GM12873 (cell line): ENCODE results near the gene AQP1.

Experiments
- CTCF ChIP-seq: IDR thresholded peaks from 2 replicates; pipeline ENCODE4 v1.5.1; 2012; ENCODE audit warnings: low read depth, mild to moderate bottlenecking, moderate library complexity, low read length, control low read depth; ENCODE audit not compliant: insufficient read depth; ENCODE audit errors: missing control alignments

Gene AQP1

GRCh38 chr7:30911561-30911969 lies at the start of gene AQP1:
TSS of gene AQP1 (plus strand) at chr7:30911853. CDS start at chr7:30911910, 57 bp downstream.
- TF ChIP-seq CTCF = no peak

GRCh38 chr7:30862995-30863705 lies 48.5 kb upstream of the AQP1 start:
- no peak for TF ChIP-seq CTCF

GRCh38 chr7:30863706-30864035 lies 48.0 kb upstream of the AQP1 start:
- TF ChIP-seq CTCF = no peak

GRCh38 chr7:30864101-30864500 lies 47.6 kb upstream of the AQP1 start:
- no peak for TF ChIP-seq CTCF

GRCh38 chr7:30865076-30865475 lies 46.6 kb upstream of the AQP1 start:
- TF ChIP-seq CTCF = no peak

GRCh38 chr7:30865821-30866220 lies 45.8 kb upstream of the AQP1 start:
- TF ChIP-seq CTCF = no peak

GRCh38 chr7:30866939-30867338 lies 44.7 kb upstream of the AQP1 start:
- TF ChIP-seq CTCF = no peak
